HepG2 (cell line): ENCODE results near the gene NPAS2. TPM values are rescaled to one million over a fixed set of nuclear protein-coding genes. Genes with fewer than 3 reads are reported as not detected.

Experiments used
- ATAC-seq: fragments of 200-7000 bp; cut with Tn5 transposase; 3 replicates; pipeline ENCODE4 v1.9.1; 2020; ENCODE audit warnings: mild to moderate bottlenecking, moderate library complexity
- BruUV-seq: library from RNA; stranded (reverse); fragments of 400-500 nt; replicated peaks from 2 replicates; lab custom pipeline; 2021; lab: Mats Ljungman, UMichigan
- CTCF ChIA-PET: fragments of 300-600 bp; formaldehyde crosslinking; extraction: SDS; loops from one replicate; lab custom pipeline; 2021; ENCODE audit warnings: low total read pairs, inconsistent platforms, low intra/inter-chr PET ratio; lab: Yijun Ruan, JAX
- POLR2A ChIA-PET: fragments of 350-600 bp; sonication (Branson Sonifier 250); formaldehyde crosslinking; loops from one replicate; lab custom pipeline; 2020; ENCODE audit warnings: antibody characterized with exemption, inconsistent platforms; lab: Yijun Ruan, JAX
- DNase-seq: peaks from one replicate; pipeline ENCODE4 v3.0.0-alpha.2; 2015; ENCODE audit warnings: low spot score
- FAIRE-seq: peaks from 3 replicates; lab custom pipeline; 2011; peaks lifted over from hg19 to GRCh38; lab: Jason Lieb, UNC
- H2AFZ ChIP-seq: one replicate; pipeline ENCODE4 v1.6.1; 2011; ENCODE audit warnings: low read length, inconsistent platforms
- H3K27ac ChIP-seq: fragments of 300-600 bp; 3 replicates; pipeline ENCODE4 v1.8.0; 2011; ENCODE audit warnings: mixed run types, mild to moderate bottlenecking, mixed read lengths, low read length, inconsistent platforms; ENCODE audit not compliant: insufficient read depth; ENCODE audit errors: extremely low read length
- H3K27me3 ChIP-seq, 2 experiments: fragments of 200-600 bp in 1 of 2; 2 replicates in 1 of 2; 3 replicates in 1 of 2; pipeline versions ENCODE4 v1.6.0 to v1.8.0; 2011; ENCODE audit warnings: low read length in 2 of 2, mild to moderate bottlenecking in 2 of 2, moderate library complexity in 2 of 2, inconsistent platforms in 1 of 2; ENCODE audit not compliant: insufficient read depth in 2 of 2, control insufficient read depth in 1 of 2
- H3K36me3 ChIP-seq, 2 experiments: fragments of 200-600 bp in 1 of 2; replicated peaks in 1 of 2; 2 replicates in 1 of 2; 3 replicates in 1 of 2; pipeline versions ENCODE4 v1.5.1 to v1.8.0; 2011; ENCODE audit warnings: low read length in 2 of 2, inconsistent platforms in 1 of 2; ENCODE audit not compliant: insufficient read depth in 2 of 2, control insufficient read depth in 1 of 2
- H3K4me1 ChIP-seq: 2 replicates; pipeline ENCODE4 v1.5.1; 2012; ENCODE audit warnings: low read length, inconsistent platforms; ENCODE audit not compliant: insufficient read depth
- H3K4me2 ChIP-seq: 2 replicates; pipeline ENCODE4 v1.6.0; 2011; ENCODE audit warnings: low read depth, low read length, inconsistent platforms
- H3K4me3 ChIP-seq, 3 experiments: fragments of 200-600 bp in 1 of 3; sonication (generic), shearing (Covaris generic) in 1 of 3; replicated peaks in 1 of 3; 2 replicates each; pipeline ENCODE4 v1.5.1; 2011 to 2016; ENCODE audit warnings: low read length in 3 of 3, inconsistent platforms in 2 of 3, low read depth in 2 of 3, mild to moderate bottlenecking in 2 of 3, control low read depth in 1 of 3, mixed read lengths in 1 of 3; ENCODE audit not compliant: insufficient read depth in 1 of 3
- H3K79me2 ChIP-seq: one replicate; pipeline ENCODE4 v1.6.1; 2011; ENCODE audit warnings: low read length, inconsistent platforms; ENCODE audit not compliant: insufficient read depth
- H3K9ac ChIP-seq: 2 replicates; pipeline ENCODE4 v1.6.0; 2011; ENCODE audit warnings: mild to moderate bottlenecking, low read depth, low read length, inconsistent platforms; ENCODE audit not compliant: insufficient read depth
- H3K9me3 ChIP-seq: 2 replicates; pipeline ENCODE4 v1.5.1; 2012; ENCODE audit warnings: mild to moderate bottlenecking, low read length
- H4K20me1 ChIP-seq: 2 replicates; pipeline ENCODE4 v1.6.0; 2011; ENCODE audit warnings: inconsistent platforms, mild to moderate bottlenecking, low read length, moderate library complexity; ENCODE audit not compliant: insufficient read depth
- AGO2 ChIP-seq: fragments of 200-400 bp; formaldehyde crosslinking; optimal IDR thresholded peaks from 2 replicates; pipeline ENCODE3; 2017; ENCODE audit warnings: mild to moderate bottlenecking, low read depth, low read length, moderate library complexity
- ZNF143 ChIP-seq: sonication (generic); formaldehyde crosslinking; IDR thresholded peaks from 2 replicates; pipeline ENCODE4 v1.4.0; 2020; ENCODE audit warnings: missing genetic modification reagents
- WGBS: methylation state at CpG from one replicate; pipeline ENCODE4 v1.1.6; 2017; ENCODE audit warnings: low lambda C conversion rate; 5-methylcytosine and 5-hydroxymethylcytosine counted together
- in situ Hi-C: cut with HindIII; loops from 2 replicates; pipeline ENCODE4 v1.10.0; 2017; ENCODE audit warnings: low pct_unique_long_range_greater_than_20kb; ENCODE audit not compliant: extremely low pct_ligation_motif_present
- intact Hi-C: fragments of 100-400 bp; cut with micrococcal nuclease; formaldehyde crosslinking; loops from one replicate; pipeline ENCODE4 v1.10.0; 2022; ENCODE audit not compliant: unreplicated experiment
- polyA plus RNA-seq, 8 experiments: library from polyadenylated mRNA; depleted of rRNA in 3 of 8; stranded (reverse) in 7 of 8; unstranded in 1 of 8; fragments of >200 nt; fragmentation: Illumina TruSeq in 4 of 8; extraction: Trizol in 4 of 8; gene quantifications; 2 replicates each; pipeline versions ENCODE4 v1.2.1 to v1.2.3, GENCODE V29; 2011 to 2016; ENCODE audit warnings: low read depth in 4 of 8, missing spikeins in 1 of 8, mixed read lengths in 1 of 8; ENCODE audit not compliant: insufficient read depth in 1 of 8
- total RNA-seq, 5 experiments: library from RNA; depleted of rRNA; stranded (reverse); fragments of >200 nt; fragmentation: Illumina TruSeq; extraction: Trizol; gene quantifications; 2 replicates each; pipeline ENCODE4 v1.2.3, GENCODE V29; 2016; ENCODE audit warnings: low read depth in 1 of 5
- TF ChIP-seq, protein P1 (sequence below): IDR thresholded peaks from 2 replicates; pipeline ENCODE4 v1.6.1; 2016; ENCODE audit warnings: low read depth, missing genetic modification reagents, missing compliant biosample characterization

Gene NPAS2
- total and polyA plus RNA-seq, 2 of the 13 experiments (the other 11 are each of a cell fraction or from before 2014, with no cell fraction given), result 14.8 to 37.5 TPM

DNA sequence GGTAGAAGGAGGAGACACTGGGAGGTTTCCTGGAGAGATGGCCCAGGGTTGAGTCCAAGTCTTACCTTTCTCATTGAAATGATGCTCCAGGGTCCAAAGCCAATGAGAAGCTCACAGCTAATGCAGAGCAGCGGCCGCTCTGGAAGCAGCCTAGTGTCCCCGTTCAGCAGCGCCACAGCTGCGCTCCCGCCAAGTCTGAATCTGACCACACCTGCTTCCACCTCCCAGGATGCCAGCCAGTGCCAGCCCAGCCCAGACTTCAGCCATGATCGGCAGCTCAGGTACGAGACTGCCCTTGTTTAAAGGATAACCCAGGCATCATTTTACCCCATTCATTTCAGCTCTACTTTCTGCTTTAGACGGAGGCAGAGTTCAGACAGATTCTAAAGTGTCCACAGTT lies 170.2 kb downstream of the NPAS2 start:
- no peak for DNase-seq
- no TSS peak for BruUV-seq
- Histone ChIP-seq H3K9ac (no peak overlapping the region), H4K20me1 (no peaks in the 10 kb centered on the region), H3K4me1 (no peaks in the 10 kb centered on the region), H3K79me2 (no peaks in the 10 kb centered on the region), H3K27ac (no peak overlapping the region), H3K36me3 (peaks cover 20 to 58% of the 10 kb centered on the region in 2 experiments), H3K4me2 (no peak overlapping the region), H3K9me3 (no peaks in the 10 kb centered on the region), H3K4me3 (no peak overlapping the region), H2AFZ (no peak overlapping the region), H3K27me3 (no peaks in the 10 kb centered on the region)
- WGBS, result 98% methylated on average over 9 of the region's 9 CpGs
- in situ Hi-C loops, result no loop called here
- FAIRE-seq, result no peak
- no peak for TF ChIP-seq ZNF143 (CRISPR knock-in tag)
- TF ChIP-seq AGO2, result peak; percentile 8
- TF ChIP-seq, protein P1, sequence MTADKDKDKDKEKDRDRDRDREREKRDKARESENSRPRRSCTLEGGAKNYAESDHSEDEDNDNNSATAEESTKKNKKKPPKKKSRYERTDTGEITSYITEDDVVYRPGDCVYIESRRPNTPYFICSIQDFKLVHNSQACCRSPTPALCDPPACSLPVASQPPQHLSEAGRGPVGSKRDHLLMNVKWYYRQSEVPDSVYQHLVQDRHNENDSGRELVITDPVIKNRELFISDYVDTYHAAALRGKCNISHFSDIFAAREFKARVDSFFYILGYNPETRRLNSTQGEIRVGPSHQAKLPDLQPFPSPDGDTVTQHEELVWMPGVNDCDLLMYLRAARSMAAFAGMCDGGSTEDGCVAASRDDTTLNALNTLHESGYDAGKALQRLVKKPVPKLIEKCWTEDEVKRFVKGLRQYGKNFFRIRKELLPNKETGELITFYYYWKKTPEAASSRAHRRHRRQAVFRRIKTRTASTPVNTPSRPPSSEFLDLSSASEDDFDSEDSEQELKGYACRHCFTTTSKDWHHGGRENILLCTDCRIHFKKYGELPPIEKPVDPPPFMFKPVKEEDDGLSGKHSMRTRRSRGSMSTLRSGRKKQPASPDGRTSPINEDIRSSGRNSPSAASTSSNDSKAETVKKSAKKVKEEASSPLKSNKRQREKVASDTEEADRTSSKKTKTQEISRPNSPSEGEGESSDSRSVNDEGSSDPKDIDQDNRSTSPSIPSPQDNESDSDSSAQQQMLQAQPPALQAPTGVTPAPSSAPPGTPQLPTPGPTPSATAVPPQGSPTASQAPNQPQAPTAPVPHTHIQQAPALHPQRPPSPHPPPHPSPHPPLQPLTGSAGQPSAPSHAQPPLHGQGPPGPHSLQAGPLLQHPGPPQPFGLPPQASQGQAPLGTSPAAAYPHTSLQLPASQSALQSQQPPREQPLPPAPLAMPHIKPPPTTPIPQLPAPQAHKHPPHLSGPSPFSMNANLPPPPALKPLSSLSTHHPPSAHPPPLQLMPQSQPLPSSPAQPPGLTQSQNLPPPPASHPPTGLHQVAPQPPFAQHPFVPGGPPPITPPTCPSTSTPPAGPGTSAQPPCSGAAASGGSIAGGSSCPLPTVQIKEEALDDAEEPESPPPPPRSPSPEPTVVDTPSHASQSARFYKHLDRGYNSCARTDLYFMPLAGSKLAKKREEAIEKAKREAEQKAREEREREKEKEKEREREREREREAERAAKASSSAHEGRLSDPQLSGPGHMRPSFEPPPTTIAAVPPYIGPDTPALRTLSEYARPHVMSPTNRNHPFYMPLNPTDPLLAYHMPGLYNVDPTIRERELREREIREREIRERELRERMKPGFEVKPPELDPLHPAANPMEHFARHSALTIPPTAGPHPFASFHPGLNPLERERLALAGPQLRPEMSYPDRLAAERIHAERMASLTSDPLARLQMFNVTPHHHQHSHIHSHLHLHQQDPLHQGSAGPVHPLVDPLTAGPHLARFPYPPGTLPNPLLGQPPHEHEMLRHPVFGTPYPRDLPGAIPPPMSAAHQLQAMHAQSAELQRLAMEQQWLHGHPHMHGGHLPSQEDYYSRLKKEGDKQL (CRISPR knock-in tag), result no peak
- intact Hi-C loops, result no loop called here
- ChIA-PET POLR2A (interaction anchor here (1.6 kb wide), 1 partner anchor 12 kb away, joined by 5 read pairs; the partner anchor contains the start of gene RPL31), CTCF (no interaction called here)
- ATAC-seq, result no peak
